Activated naive CD8-positive, alpha-beta T cell treated with anti-CD3 and anti-CD28 coated beads, Interleukin-2, amount 50 U/mL, for 16 hours (primary cell): Measurements from ENCODE around the gene SMIM3.
"Not testable (repeated sequence)": the region's sequence is repeated elsewhere in the genome, so short reads cannot be mapped to it uniquely, and the experiment has no call there.

Experiments
- DNase-seq: peaks from one replicate; pipeline ENCODE4 v3.0.0-alpha.2; 2020; ENCODE audit warnings: low read depth, low spot score

The SMIM3 gene, protein sequence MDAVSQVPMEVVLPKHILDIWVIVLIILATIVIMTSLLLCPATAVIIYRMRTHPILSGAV

GRCh38 chr5:150778517-150779396, at the start of gene SMIM3:
TSS of gene SMIM3 (plus strand) at chr5:150778757. CDS start at chr5:150795441, 16,684 bp downstream.
- peak; percentile 40 for DNase-seq

DNA sequence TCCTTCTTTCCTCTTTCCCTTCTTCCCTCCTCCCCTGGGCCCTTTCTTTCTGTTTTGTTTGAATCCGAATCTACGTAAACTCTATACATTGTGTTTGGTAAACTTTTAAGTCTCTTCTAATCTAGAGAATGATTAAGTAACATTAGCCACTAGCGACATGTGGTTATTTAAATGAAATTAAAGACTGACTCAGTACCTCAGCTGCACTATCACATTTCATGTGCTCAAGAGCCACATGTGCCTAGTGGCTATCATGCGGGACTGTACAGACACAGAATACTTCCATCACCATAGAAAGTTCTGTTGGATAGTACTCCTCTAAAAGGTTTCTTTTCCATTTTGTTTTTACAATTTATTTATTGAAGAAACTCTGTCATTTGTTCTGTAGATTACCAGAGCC, 48.7 kb upstream of the SMIM3 start:
- no peak for DNase-seq

- no peak for DNase-seq
Measured at GRCh38 chr5:150731669-150732242, 46.8 kb upstream of the SMIM3 start.

DNA sequence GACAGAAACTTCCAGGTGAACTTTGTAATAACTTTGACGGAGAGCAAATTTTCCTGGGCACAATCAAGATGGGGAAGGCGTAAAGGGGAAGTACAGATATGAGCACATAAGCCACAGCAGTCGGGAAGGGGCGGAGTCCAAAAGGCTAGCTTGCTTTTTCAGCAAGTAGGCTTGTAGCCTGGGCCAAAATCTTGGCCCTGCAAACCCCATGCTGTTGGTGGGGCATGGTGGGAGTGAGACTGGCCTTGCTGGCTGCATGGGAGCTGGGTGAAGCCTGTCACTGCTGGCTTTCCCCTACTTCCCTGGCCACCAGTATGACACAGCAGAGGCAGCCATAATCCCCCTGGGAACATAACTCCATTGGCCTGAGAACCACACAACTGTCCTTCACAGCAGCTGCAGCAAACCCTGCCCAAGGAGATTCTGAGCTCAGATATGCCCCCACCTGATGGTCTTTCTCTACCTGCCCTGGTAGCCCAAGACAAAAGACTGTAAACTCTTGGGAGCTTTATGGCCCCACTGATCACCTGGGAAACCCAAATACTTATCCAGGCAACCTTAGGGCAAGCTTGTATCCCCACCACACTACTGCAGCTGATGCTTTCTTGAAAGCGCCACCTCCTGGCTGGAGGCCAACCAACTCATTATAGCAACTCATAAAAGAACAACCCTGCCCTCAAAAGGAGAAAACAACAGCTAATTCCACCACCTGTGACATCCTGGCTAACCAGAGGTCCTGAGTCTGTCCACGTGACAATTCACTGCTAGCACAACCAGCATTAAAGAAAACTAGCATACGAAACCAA, 43.8 kb upstream of the SMIM3 start:
- no peak for DNase-seq

GRCh38 chr5:150738862-150739261, 39.7 kb upstream of the SMIM3 start:
- DNase-seq: no peak

DNA sequence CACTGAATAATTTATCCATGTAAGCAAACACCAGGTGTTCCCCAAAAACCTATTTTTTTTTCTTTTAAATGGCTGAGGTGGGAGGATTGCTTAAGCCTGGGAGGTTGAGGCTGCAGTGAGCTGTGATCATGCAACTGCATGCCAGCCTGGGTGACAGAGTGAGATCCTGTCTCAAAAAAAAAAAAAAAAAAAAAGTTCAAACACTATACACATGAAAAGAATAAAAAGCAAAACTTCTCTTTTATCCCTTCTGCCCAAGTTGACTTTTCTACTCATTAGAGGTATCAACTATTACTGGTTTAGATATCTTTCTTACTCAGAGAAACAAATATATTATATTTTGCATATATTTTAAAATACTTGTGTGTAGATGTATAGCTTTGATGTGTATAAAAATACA, 37.6 kb upstream of the SMIM3 start:
- DNase-seq: no peak

DNA sequence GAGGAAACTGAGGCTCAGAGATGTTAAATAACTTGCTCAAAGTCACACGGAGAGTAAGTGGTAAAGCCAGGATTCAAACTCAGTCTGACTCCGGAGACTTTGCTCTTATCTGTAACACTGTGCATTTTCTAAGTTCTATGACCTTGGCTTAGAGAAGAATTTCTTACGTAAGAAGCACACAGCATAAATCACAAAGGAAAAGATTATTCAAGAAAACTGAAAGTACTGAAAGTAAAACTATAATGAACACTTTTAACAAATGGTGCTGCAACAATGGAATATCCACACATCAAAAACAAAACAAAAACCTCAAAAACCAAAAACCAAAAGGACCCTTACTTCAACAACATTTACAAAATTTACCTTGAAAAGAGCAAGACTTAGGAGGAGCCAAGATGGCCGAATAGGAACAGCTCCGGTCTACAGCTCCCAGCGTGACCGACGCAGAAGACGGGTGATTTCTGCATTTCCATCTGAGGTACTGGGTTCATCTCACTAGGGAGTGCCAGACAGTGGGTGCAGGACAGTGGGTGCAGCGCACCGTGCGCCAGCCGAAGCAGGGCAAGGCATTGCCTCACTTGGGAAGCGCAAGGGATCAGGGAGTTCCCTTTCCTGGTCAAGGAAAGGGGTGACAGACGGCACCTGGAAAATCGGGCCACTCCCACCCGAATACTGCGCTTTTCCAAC, 36.0 kb upstream of the SMIM3 start:
- not testable (repeated sequence) for DNase-seq

DNA sequence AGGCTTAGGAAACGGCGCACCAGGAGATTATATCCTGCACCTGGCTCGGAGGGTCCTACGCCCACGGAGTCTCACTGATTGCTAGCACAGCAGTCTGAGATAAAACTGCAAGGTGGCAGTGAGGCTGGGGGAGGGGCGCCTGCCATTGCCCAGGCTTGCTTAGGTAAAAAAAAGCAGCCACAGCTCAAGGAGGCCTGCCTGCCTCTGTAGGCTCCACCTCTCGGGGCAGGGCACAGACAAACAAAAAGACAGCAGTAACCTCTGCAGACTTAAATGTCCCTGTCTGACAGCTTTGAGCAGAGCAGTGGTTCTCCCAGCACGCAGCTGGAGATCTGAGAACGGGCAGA, 35.4 kb upstream of the SMIM3 start:
- DNase-seq: not testable (repeated sequence)

DNA sequence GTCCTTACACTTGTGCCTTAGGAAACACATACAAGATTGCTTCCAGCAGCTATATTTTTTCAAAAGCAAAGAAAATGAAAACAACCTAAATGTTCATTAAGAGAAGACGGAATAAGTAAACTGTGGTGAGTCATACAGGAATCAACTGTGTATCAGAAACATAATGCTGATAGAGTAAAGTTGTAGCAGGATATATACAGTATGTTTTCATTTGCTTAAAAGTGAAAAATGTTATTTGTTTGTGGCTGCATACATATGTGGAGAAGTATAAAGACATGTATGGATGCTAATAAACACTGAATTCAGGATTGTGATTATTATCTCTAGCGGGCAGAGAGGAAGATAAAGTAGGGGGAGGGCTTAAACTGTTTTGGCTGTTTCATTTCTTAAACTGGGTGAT, 28.1 kb upstream of the SMIM3 start:
- DNase-seq: no peak

DNA sequence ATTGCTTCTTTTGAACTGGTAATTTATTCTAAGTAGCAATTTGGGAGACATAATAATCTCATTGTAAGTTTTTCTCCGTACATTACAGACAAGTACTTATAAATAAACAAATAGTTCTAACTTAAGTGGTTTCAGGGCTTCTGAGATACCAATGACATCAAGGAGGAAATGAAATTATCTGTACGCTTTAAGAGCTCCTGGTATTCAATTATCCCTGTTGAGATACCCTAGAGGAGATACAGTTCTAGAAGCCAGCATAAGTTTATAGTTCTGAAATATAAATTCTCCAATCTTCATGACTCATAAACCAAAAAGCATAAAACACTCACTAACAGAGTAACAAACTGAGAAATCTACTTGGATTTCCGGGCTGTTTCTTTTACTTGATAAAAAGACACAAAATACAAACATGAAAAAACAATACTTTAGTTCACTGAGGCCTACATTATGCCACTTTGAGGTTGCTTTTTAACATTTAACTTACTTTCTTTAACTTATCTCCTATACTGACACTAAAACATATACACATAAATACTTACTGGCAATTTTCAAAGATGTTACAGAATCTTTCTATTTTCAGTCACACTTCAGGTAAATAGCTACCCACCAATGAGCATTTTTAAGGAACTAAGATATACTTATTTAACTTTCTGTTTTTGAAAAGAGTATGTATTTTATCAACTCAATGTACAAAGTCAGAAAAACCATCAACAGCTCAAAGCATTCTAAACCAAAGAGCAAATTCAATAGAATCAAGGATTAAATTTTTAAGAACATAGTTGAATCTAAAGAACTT, 27.3 kb upstream of the SMIM3 start:
- DNase-seq: no peak

GRCh38 chr5:150753463-150753862, 25.1 kb upstream of the SMIM3 start:
- DNase-seq: no peak

DNA sequence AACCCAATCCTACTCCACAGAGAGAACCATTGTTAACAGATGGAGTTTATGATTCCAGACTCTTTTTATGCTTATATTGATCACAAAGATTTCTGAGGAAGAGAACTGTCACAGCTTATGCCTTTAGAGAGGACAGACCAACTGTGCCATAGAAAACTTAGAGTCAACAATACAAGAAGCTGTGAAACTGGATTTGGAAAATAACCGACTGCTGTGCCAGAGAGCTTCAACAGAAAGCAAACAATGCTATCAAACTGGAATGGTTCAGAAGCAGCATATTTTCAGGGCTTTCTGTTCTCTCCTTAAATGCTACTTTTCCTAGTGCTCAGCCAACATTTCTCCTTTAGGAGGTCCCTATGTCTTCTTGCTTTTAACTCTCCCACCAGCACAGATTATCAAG, 24.7 kb upstream of the SMIM3 start:
- no peak for DNase-seq

- no peak for DNase-seq
Measured at GRCh38 chr5:150757087-150757649, 21.4 kb upstream of the SMIM3 start.

DNA sequence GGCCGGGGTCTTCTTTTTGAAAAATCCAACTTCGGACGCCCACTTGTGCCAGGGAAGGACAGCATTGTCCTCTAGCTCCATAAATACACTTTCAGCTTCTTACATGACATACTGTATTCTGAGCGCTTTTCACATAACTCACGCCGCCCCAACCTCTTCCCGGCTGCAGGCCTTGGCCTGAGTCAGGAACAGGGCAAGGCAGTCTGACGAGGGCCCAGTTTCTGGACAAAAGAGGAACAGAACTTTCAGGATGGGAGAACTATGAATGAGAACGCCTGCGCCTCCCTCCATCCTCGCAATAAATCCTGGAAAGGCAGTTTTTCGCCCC, 20.4 kb upstream of the SMIM3 start:
- no peak for DNase-seq

GRCh38 chr5:150758531-150759333, 19.8 kb upstream of the SMIM3 start, which contains the start of gene DCTN4:
TSS of gene DCTN4 (minus strand) at chr5:150759017. CDS start at chr5:150758993, 24 bp downstream.
- DNase-seq: peak; percentile 83

DNA sequence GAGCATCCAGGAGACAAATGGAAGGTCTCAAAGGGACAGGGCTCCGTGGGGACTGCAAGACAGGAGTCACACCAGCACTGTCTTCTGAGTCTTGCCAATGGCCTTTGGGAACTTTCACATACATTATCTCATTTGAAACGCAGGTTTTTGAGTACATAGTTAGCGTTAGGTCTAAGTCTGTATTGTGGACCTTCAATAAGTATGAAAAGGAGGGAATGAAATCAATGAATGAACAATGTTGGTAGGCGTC, 19.3 kb upstream of the SMIM3 start:
- no peak for DNase-seq

GRCh38 chr5:150762211-150762610, 16.3 kb upstream of the SMIM3 start:
- DNase-seq: no peak

DNA sequence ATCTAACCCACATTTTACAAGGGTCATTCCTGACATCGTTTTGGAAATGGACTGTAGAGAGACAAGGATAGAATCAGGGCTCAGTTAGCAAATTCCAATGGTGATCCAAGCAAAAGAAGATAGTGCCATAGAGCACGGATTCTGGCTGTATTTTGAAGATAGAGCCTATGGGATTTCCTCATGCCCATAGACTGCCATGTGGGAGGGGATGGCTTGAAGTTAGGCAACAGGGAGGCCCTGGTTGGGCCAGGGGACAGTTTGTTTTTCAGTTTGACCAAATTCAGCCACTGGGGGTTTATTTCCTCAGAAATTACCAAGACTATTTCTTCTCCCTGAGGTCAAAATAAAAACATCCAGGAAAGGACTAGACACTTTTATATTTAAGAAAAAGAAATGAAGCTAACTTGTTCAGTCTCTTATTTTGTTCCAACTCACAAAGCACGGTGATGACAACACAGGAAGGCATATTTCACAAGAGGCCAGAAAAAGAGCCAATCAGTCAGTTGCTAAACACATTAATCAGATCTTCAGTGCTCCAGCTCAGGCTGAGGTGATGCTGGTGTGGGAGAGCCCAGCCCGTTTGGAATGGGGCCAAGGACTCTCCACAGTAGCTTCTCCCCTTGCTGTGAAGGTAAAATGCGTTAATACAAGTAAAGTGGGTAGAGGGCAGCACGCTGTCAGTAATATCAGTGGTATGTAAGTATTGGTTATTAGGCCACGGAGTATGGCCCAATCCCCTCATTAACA, 15.4 kb upstream of the SMIM3 start:
- DNase-seq: no peak

DNA sequence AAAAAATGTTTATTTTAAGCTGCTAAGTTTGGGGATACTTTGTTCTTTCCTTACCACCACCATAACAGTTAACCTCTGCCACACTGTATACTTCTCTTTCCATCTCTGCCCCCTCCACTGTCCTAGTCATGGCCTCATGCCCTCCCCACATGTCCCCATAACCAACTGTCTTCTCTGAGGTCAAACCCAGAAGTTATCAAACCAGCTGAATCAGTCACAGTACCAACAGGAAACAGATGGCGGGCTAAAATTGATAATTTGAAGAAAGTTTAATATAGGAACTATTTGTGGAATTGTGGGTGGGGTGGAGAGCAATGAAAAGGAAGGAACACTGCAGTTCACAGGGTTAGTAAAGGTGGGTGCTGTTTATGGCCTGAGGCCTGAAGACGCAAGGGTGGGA, 14.0 kb upstream of the SMIM3 start:
- DNase-seq: no peak
